DMS153 treated with DMSO at 0.1 percent for 48 hours (cell line): ENCODE measurements around the gene SLC30A1.

Source experiments
- DNase-seq: peaks from one replicate; lab custom pipeline; 2025; ENCODE audit not compliant: unreplicated experiment; lab: John Stamatoyannopoulos, UW

SLC30A1 gene

DNA sequence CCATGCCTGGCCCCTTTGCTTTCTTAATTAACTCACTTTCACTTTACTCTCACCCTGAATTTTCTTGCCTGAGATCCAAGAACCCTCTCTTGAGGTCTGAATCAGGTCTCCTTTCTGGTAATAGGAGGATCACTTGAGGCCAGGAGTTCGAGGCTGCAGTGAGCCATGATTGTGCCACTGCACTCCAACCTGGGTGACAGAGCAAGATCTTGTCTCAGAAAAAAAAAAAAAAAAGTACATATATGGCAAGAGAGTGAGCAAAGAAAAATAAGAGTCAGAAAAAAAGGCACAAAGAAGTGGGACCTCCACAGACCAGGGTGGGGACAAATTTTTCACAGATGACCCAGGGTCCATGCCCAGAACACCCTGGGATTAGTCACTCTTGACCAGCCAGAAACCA is 52.9 kb downstream of the SLC30A1 start:
- DNase-seq = no peak

DNA sequence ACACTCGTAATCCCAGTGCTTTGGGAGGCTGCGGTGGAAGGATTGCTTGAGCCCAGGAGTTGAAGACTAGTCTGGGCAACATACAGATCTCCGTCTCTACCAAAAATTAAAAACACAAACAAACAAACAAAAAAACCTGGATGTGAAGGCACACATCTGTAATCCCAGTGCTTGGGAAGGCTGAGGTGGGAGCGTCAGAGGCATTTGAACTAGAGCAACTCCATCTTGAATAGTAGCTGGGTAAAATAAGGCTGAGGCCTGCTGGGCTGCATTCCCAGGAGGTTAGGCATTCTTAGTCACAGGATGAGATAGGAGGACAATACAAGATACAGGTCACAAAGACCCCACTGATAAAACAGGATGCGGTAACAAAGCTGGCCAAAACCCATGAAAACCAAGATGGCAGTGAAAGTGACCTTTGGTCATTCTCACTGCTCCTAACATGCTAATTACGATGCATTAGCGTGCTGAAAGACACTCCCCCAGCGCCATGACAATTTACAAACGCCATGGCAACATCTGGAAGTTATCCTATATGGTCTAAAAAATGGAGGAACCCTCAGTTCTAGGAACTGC is 53.8 kb downstream of the SLC30A1 start:
- DNase-seq = no peak

DNA sequence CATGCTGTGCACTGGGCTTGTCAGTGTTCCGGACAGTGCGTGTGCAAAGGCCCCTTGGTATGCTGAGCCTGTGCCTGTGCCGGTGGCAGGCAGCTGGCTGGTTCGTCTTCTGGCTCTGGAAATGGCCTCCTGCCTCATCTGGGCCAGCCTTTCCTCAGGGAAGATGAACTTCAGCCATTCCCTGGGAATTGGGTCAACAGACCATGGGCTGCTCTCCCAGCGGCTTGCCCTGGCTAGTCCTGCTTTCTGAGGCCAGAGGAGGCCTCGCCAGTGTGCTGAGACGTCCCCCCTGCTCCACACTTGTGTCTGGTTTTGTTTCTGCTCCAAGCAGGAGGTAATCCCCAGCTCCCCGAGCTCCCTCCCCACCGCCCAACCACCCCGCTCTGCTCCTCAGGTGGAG is 54.4 kb downstream of the SLC30A1 start:
- DNase-seq = no peak

DNA sequence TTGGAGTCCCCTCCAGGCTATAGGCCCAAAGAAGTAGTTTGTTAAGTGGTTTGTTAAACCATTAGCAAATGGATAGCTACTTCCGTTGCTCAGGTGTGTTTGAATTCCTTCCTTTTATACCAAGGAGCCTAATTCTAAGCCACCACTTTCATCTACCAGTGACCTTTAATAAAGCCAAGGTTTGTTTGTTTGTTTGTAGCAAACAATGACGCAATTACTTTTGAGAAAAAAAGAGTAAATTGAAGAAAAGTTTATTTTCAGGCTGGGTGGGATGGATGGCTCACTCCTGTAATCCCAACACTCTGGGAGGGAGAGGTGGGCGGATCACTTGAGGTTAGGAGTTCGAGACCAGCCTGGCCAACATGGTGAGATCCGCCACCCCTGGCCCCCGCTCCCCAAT is 56.2 kb downstream of the SLC30A1 start:
- no peak for DNase-seq
